HepG2 (cell line): ENCODE results near the gene TBC1D4. TPM values are rescaled to one million over a fixed set of nuclear protein-coding genes. Genes with fewer than 3 reads are reported as not detected.
A peak's percentile ranks its signal among the peaks of the same experiment; 100 is the strongest.

Experiments used
- ATF4 ChIP-seq, 2 experiments: fragments of 450-650 bp in 1 of 2; sonication (generic) in 1 of 2; formaldehyde crosslinking; IDR thresholded peaks; 2 replicates each; pipeline versions ENCODE4 v1.5.0 to v1.8.0; 2020 to 2022; ENCODE audit warnings: mild to moderate bottlenecking in 1 of 2, missing genetic modification reagents in 1 of 2
- DZIP1 ChIP-seq: sonication (generic); formaldehyde crosslinking; IDR thresholded peaks from 2 replicates; pipeline ENCODE4 v1.5.0; 2020; ENCODE audit warnings: mild to moderate bottlenecking, missing genetic modification reagents
- GMEB1 ChIP-seq: sonication (generic); formaldehyde crosslinking; IDR thresholded peaks from 2 replicates; pipeline ENCODE4 v1.5.1; 2020; ENCODE audit warnings: missing genetic modification reagents, mild to moderate bottlenecking, borderline replicate concordance
- HNF1A ChIP-seq, 2 experiments: sonication (generic) in 1 of 2; formaldehyde crosslinking in 1 of 2; IDR thresholded peaks; 2 replicates each; pipeline versions ENCODE4 v1.4.0 to v1.6.1; 2016 to 2020; ENCODE audit warnings: borderline replicate concordance in 1 of 2, low read depth in 1 of 2, mild to moderate bottlenecking in 1 of 2, missing genetic modification reagents in 1 of 2
- JUNB ChIP-seq: sonication (generic); formaldehyde crosslinking; IDR thresholded peaks from 2 replicates; pipeline ENCODE4 v1.8.0; 2022; ENCODE audit warnings: missing genetic modification reagents, mild to moderate bottlenecking, borderline replicate concordance
- KLF13 ChIP-seq: sonication (generic); formaldehyde crosslinking; IDR thresholded peaks from 2 replicates; pipeline ENCODE4 v1.4.0; 2020; ENCODE audit warnings: mild to moderate bottlenecking, missing genetic modification reagents
- KLF16 ChIP-seq, 2 experiments: sonication (generic) in 1 of 2; formaldehyde crosslinking in 1 of 2; IDR thresholded peaks; 2 replicates each; pipeline versions ENCODE4 v1.6.1 to v1.8.0; 2016 to 2023; ENCODE audit warnings: missing genetic modification reagents in 2 of 2, missing compliant biosample characterization in 1 of 2
- MIER2 ChIP-seq: IDR thresholded peaks from 2 replicates; pipeline ENCODE4 v1.6.1; 2016; ENCODE audit warnings: missing biosample characterization, missing genetic modification reagents
- MTERF4 ChIP-seq: sonication (generic); formaldehyde crosslinking; IDR thresholded peaks from 2 replicates; pipeline ENCODE4 v1.8.0; 2023; ENCODE audit warnings: mild to moderate bottlenecking, missing genetic modification reagents
- PRPF4 ChIP-seq: fragments of 200-400 bp; formaldehyde crosslinking; IDR thresholded peaks from 2 replicates; pipeline ENCODE4 v1.6.1; 2016; ENCODE audit warnings: low read length, low read depth; ENCODE audit not compliant: poor library complexity, severe bottlenecking
- THYN1 ChIP-seq: sonication (generic); formaldehyde crosslinking; IDR thresholded peaks from 2 replicates; pipeline ENCODE4 v1.8.1; 2023; ENCODE audit warnings: low read depth, mild to moderate bottlenecking, moderate library complexity, missing genetic modification reagents, borderline replicate concordance
- ZBTB43 ChIP-seq: sonication (generic); formaldehyde crosslinking; conservative IDR thresholded peaks from 2 replicates; pipeline ENCODE4 v1.4.0; 2020; ENCODE audit warnings: missing genetic modification reagents
- ZFP36L2 ChIP-seq: sonication (generic); formaldehyde crosslinking; IDR thresholded peaks from 2 replicates; pipeline ENCODE4 v1.4.0; 2020; ENCODE audit warnings: missing genetic modification reagents
- ZNF232 ChIP-seq: sonication (generic); formaldehyde crosslinking; IDR thresholded peaks from 2 replicates; pipeline ENCODE4 v1.4.0; 2020; ENCODE audit warnings: missing genetic modification reagents, borderline replicate concordance
- polyA plus RNA-seq, 8 experiments: library from polyadenylated mRNA; depleted of rRNA in 3 of 8; stranded (reverse) in 7 of 8; unstranded in 1 of 8; fragments of >200 nt; fragmentation: Illumina TruSeq in 4 of 8; extraction: Trizol in 4 of 8; gene quantifications; 2 replicates each; pipeline versions ENCODE4 v1.2.1 to v1.2.3, GENCODE V29; 2011 to 2016; ENCODE audit warnings: low read depth in 4 of 8, missing spikeins in 1 of 8, mixed read lengths in 1 of 8; ENCODE audit not compliant: insufficient read depth in 1 of 8
- total RNA-seq, 5 experiments: library from RNA; depleted of rRNA; stranded (reverse); fragments of >200 nt; fragmentation: Illumina TruSeq; extraction: Trizol; gene quantifications; 2 replicates each; pipeline ENCODE4 v1.2.3, GENCODE V29; 2016; ENCODE audit warnings: low read depth in 1 of 5

TBC1D4 gene
- total and polyA plus RNA-seq, 2 of the 13 experiments (the other 11 are each of a cell fraction or from before 2014, with no cell fraction given), result 35.9 to 64.4 TPM

- TF ChIP-seq HNF1A (IDR thresholded peaks at IDR 0.05; ENCODE audit: low read depth), result 0 out of 2 replicates have a peak, but pooled peaks have one; percentile 23
- peak; percentile 56; the same call in 1 of the 2 replicates for TF ChIP-seq HNF1A (CRISPR knock-in tag; IDR thresholded peaks at IDR 0.05; ENCODE audit: borderline replicate concordance)
- TF ChIP-seq DZIP1, result no peak
- TF ChIP-seq ZBTB43 (CRISPR knock-in tag), result peak; percentile 99
- TF ChIP-seq KLF13 (CRISPR knock-in tag), result no peak
- TF ChIP-seq GMEB1 (CRISPR knock-in tag), result no peak
- TF ChIP-seq MTERF4 (CRISPR knock-in tag), result no peak
- TF ChIP-seq JUNB (CRISPR knock-in tag), result 0 out of 2 replicates have a peak, but pooled peaks have one; percentile 12
- TF ChIP-seq PRPF4, result no peak
- TF ChIP-seq ATF4 (CRISPR knock-in tag; IDR thresholded peaks at IDR 0.05), result peak in 1 of 2 experiments; percentile 67; a peak in 2 of 4 replicates
- no peak for TF ChIP-seq THYN1 (CRISPR knock-in tag)
- peak in 1 of 2 experiments; percentile 80; a peak in 2 of 4 replicates for TF ChIP-seq KLF16 (CRISPR knock-in tag; IDR thresholded peaks at IDR 0.05)
- no peak for TF ChIP-seq ZFP36L2 (CRISPR knock-in tag)
- 0 out of 2 replicates have a peak, but pooled peaks have one; percentile 20 for TF ChIP-seq ZNF232 (CRISPR knock-in tag)
- peak; percentile 58; the same call in 1 of the 2 replicates for TF ChIP-seq MIER2 (CRISPR knock-in tag)
Measured at GRCh38 chr13:75411924-75412537, 69.9 kb downstream of the TBC1D4 start (continued).
